Keratinocyte (primary cell): Measurements from ENCODE around the gene TAGLN2.

Experiments
- CTCF ChIP-seq, 3 experiments: IDR thresholded peaks in 1 of 3; conservative IDR thresholded peaks in 1 of 3; optimal IDR thresholded peaks in 1 of 3; 2 replicates in 2 of 3; 3 replicates in 1 of 3; pipeline versions ENCODE3 to v1.5.1; 2011; ENCODE audit warnings: low read length in 3 of 3, mild to moderate bottlenecking in 3 of 3, moderate library complexity in 2 of 3, control low read depth in 1 of 3, inconsistent platforms in 1 of 3; ENCODE audit not compliant: insufficient read depth in 2 of 3; ENCODE audit errors: extremely low read depth in 1 of 3
- EZH2 ChIP-seq: IDR thresholded peaks from one replicate; pipeline ENCODE4 v1.6.1; 2012; ENCODE audit warnings: inconsistent platforms, mild to moderate bottlenecking, low read length, moderate library complexity

GRCh38 chr1:159933347-159933746 is 8.0 kb upstream of the TAGLN2 start:
- TF ChIP-seq CTCF (optimal IDR thresholded peaks at IDR 0.05 in 1 of 3, IDR thresholded peaks at IDR 0.05 in 1 of 3, conservative IDR thresholded peaks at IDR 0.05 in 1 of 3; ENCODE audit: extremely low read depth in 1 of 3, insufficient read depth in 2 of 3, low read length in 3 of 3) (no peak), EZH2 (no peak)
